ENCODE data around the gene AKNA.
"Not testable (repeated sequence)": the region's sequence is repeated elsewhere in the genome, so short reads cannot be mapped to it uniquely, and the experiment has no call there.

Gene AKNA

GRCh38 chr9:114322160-114322818 lies 65.5 kb downstream of the AKNA start:
- H3K9ac ChIP-seq (ENCODE audit: low read length); H3K79me2 ChIP-seq (ENCODE audit: insufficient read depth, low read length); H3K27ac ChIP-seq (ENCODE audit: low read depth, low read length, poor library complexity, severe bottlenecking); H3F3A ChIP-seq (ENCODE audit: insufficient read depth, low read length); H2AFZ ChIP-seq (ENCODE audit: low read length); H3K4me2 ChIP-seq (ENCODE audit: low read length); H3K9me2 ChIP-seq (ENCODE audit: low read depth, low read length); H3K4me3 ChIP-seq (ENCODE audit: low read depth, low read length, poor library complexity, severe bottlenecking); H4K20me1 ChIP-seq (ENCODE audit: insufficient read depth, low read length); H3K36me3 ChIP-seq (ENCODE audit: insufficient read depth, low read length); H3K9me3 ChIP-seq (ENCODE audit: low read length); H3K27me3 ChIP-seq (ENCODE audit: insufficient read depth, low read length); H3K4me1 ChIP-seq (ENCODE audit: insufficient read depth, low read length, severe bottlenecking): not testable (repeated sequence)

GRCh38 chr9:114321759-114322158 lies 66.0 kb downstream of the AKNA start:
- H3K27me3 ChIP-seq (ENCODE audit: insufficient read depth, low read length), result no peaks in the 10 kb centered on the region
- H3K36me3 ChIP-seq (ENCODE audit: insufficient read depth, low read length), result no peaks in the 10 kb centered on the region
- H4K20me1 ChIP-seq (ENCODE audit: insufficient read depth, low read length), result no peaks in the 10 kb centered on the region
- H3F3A ChIP-seq (ENCODE audit: insufficient read depth, low read length), result no peaks in the 10 kb centered on the region
- no peaks in the 10 kb centered on the region for H3K9me2 ChIP-seq (ENCODE audit: low read depth, low read length)
- no peak overlapping the region for H3K9ac ChIP-seq (ENCODE audit: low read length)
- no peaks in the 10 kb centered on the region for H3K79me2 ChIP-seq (ENCODE audit: insufficient read depth, low read length)
- TF ChIP-seq EZH2 (IDR thresholded peaks at IDR 0.05; ENCODE audit: borderline replicate concordance, low read length), result no peak
- TF ChIP-seq CTCF (IDR thresholded peaks at IDR 0.05; ENCODE audit: low read length), result no peak
- no peak overlapping the region for H3K27ac ChIP-seq (ENCODE audit: low read depth, low read length, poor library complexity, severe bottlenecking)
- no peak overlapping the region for H3K4me3 ChIP-seq (ENCODE audit: low read depth, low read length, poor library complexity, severe bottlenecking)
- no peaks in the 10 kb centered on the region for H3K9me3 ChIP-seq (ENCODE audit: low read length)
- no peaks in the 10 kb centered on the region for H3K4me1 ChIP-seq (ENCODE audit: insufficient read depth, low read length, severe bottlenecking)
- no peak overlapping the region for H2AFZ ChIP-seq (ENCODE audit: low read length)
- H3K4me2 ChIP-seq (ENCODE audit: low read length), result no peak overlapping the region

- not testable (repeated sequence) for H3K36me3 ChIP-seq (ENCODE audit: insufficient read depth, low read length); H2AFZ ChIP-seq (ENCODE audit: low read length); H3K27me3 ChIP-seq (ENCODE audit: insufficient read depth, low read length); H3K4me2 ChIP-seq (ENCODE audit: low read length); H3F3A ChIP-seq (ENCODE audit: insufficient read depth, low read length); H3K4me3 ChIP-seq (ENCODE audit: low read depth, low read length, poor library complexity, severe bottlenecking); H3K9me3 ChIP-seq (ENCODE audit: low read length); H3K4me1 ChIP-seq (ENCODE audit: insufficient read depth, low read length, severe bottlenecking); H3K9me2 ChIP-seq (ENCODE audit: low read depth, low read length); H3K79me2 ChIP-seq (ENCODE audit: insufficient read depth, low read length); H3K9ac ChIP-seq (ENCODE audit: low read length); H4K20me1 ChIP-seq (ENCODE audit: insufficient read depth, low read length); H3K27ac ChIP-seq (ENCODE audit: low read depth, low read length, poor library complexity, severe bottlenecking)
These were observed 67.1 kb downstream of the AKNA start for GRCh38 chr9:114320710-114321109.

GRCh38 chr9:114319147-114319546 lies 68.6 kb downstream of the AKNA start:
- H3K27me3 ChIP-seq (ENCODE audit: insufficient read depth, low read length), result no peaks in the 10 kb centered on the region; the same call in 1 of the 2 replicates
- H3K79me2 ChIP-seq (ENCODE audit: insufficient read depth, low read length), result no peaks in the 10 kb centered on the region

More at GRCh38 chr9:114319147-114319546, 68.6 kb downstream of the AKNA start:
- Histone ChIP-seq H3K4me3 (ENCODE audit: low read depth, low read length, poor library complexity, severe bottlenecking) (no peak overlapping the region), H3F3A (ENCODE audit: insufficient read depth, low read length) (no peaks in the 10 kb centered on the region), H4K20me1 (ENCODE audit: insufficient read depth, low read length) (no peaks in the 10 kb centered on the region), H2AFZ (ENCODE audit: low read length) (no peak overlapping the region), H3K4me1 (ENCODE audit: insufficient read depth, low read length, severe bottlenecking) (no peaks in the 10 kb centered on the region), H3K36me3 (ENCODE audit: insufficient read depth, low read length) (no peaks in the 10 kb centered on the region), H3K9me2 (ENCODE audit: low read depth, low read length) (no peaks in the 10 kb centered on the region), H3K9me3 (ENCODE audit: low read length) (no peaks in the 10 kb centered on the region), H3K27ac (ENCODE audit: low read depth, low read length, poor library complexity, severe bottlenecking) (no peak overlapping the region), H3K9ac (ENCODE audit: low read length) (no peak overlapping the region), H3K4me2 (ENCODE audit: low read length) (no peak overlapping the region)
- TF ChIP-seq CTCF (IDR thresholded peaks at IDR 0.05; ENCODE audit: low read length), result no peak
- no peak for TF ChIP-seq EZH2 (IDR thresholded peaks at IDR 0.05; ENCODE audit: borderline replicate concordance, low read length)

Data from OCI-LY1 (cell line).